Activated T-helper 17 cell treated with anti-CD3 and anti-CD28 coated beads, Interleukin-2, amount 50 U/mL, for 72 hours (primary cell): ENCODE measurements around the gene SLC22A12. TPM values are rescaled to one million over a fixed set of nuclear protein-coding genes. Genes with fewer than 3 reads are reported as not detected.

Experiments used
- ATAC-seq: fragments of 150-1000 bp; cut with Tn5 transposase; replicated peaks from 2 replicates; pipeline ENCODE4 v1.10.0; 2021; ENCODE audit warnings: mild to moderate bottlenecking, moderate library complexity
- H3K27ac Mint-ChIP-seq: one replicate; pipeline ENCODE4 v1.8.0; 2022; ENCODE audit warnings: mixed read lengths
- H3K27me3 Mint-ChIP-seq: one replicate; pipeline ENCODE4 v1.8.0; 2022; ENCODE audit warnings: mixed read lengths
- H3K36me3 Mint-ChIP-seq: one replicate; pipeline ENCODE4 v1.8.0; 2022; ENCODE audit warnings: low read depth, mild to moderate bottlenecking, mixed read lengths
- H3K4me1 Mint-ChIP-seq: one replicate; pipeline ENCODE4 v1.8.0; 2022; ENCODE audit warnings: mixed read lengths
- H3K4me3 Mint-ChIP-seq: one replicate; pipeline ENCODE4 v1.8.0; 2022; ENCODE audit warnings: mild to moderate bottlenecking, mixed read lengths
- H3K9me3 Mint-ChIP-seq: one replicate; pipeline ENCODE4 v1.8.0; 2022; ENCODE audit warnings: mixed read lengths
- total RNA-seq, 2 donors: library from RNA; stranded (reverse); gene quantifications; one replicate each; pipeline ENCODE4 v1.2.3, GENCODE V29; 2022

The SLC22A12 gene
- total RNA-seq, 2 donors from 2014 or later, result not detected

- no peak for ATAC-seq
- no peaks in the 10 kb centered on the region for H3K4me1 Mint-ChIP-seq
- no peak overlapping the region for H3K27ac Mint-ChIP-seq
- no peaks in the 10 kb centered on the region for H3K9me3 Mint-ChIP-seq
- H3K27me3 Mint-ChIP-seq, result peaks cover 8% of the 10 kb centered on the region
- no peaks in the 10 kb centered on the region for H3K36me3 Mint-ChIP-seq
- no peak overlapping the region for H3K4me3 Mint-ChIP-seq
These were observed 11.5 kb downstream of the SLC22A12 start for GRCh38 chr11:64602466-64603070.

- Mint-ChIP-seq H3K4me3 (no peak overlapping the region), H3K27ac (no peak overlapping the region), H3K27me3 (peaks cover 8% of the 10 kb centered on the region), H3K4me1 (no peaks in the 10 kb centered on the region), H3K36me3 (no peaks in the 10 kb centered on the region), H3K9me3 (no peaks in the 10 kb centered on the region)
- ATAC-seq, result no peak
These were observed 12.5 kb downstream of the SLC22A12 start for GRCh38 chr11:64603411-64604110.

GRCh38 chr11:64604458-64605243 is 13.6 kb downstream of the SLC22A12 start:
- no peaks in the 10 kb centered on the region for H3K4me1 Mint-ChIP-seq
- H3K4me3 Mint-ChIP-seq, result no peak overlapping the region
- H3K27me3 Mint-ChIP-seq, result peaks cover 8% of the 10 kb centered on the region
- H3K27ac Mint-ChIP-seq, result no peak overlapping the region
- no peaks in the 10 kb centered on the region for H3K36me3 Mint-ChIP-seq
- H3K9me3 Mint-ChIP-seq, result no peaks in the 10 kb centered on the region
- ATAC-seq, result no peak

- H3K27me3 Mint-ChIP-seq, result peaks cover 8% of the 10 kb centered on the region
These were observed 14.2 kb downstream of the SLC22A12 start for GRCh38 chr11:64605244-64605560.

GRCh38 chr11:64605656-64606585 is 14.9 kb downstream of the SLC22A12 start:
- no peak for ATAC-seq
- Mint-ChIP-seq H3K4me3 (no peak overlapping the region), H3K4me1 (no peaks in the 10 kb centered on the region), H3K36me3 (no peaks in the 10 kb centered on the region), H3K9me3 (no peaks in the 10 kb centered on the region), H3K27me3 (peaks cover 8% of the 10 kb centered on the region), H3K27ac (no peak overlapping the region)

More at GRCh38 chr11:64605244-64605560, 14.2 kb downstream of the SLC22A12 start:
- Mint-ChIP-seq H3K36me3 (no peaks in the 10 kb centered on the region), H3K27ac (no peak overlapping the region), H3K4me3 (no peak overlapping the region), H3K4me1 (no peaks in the 10 kb centered on the region), H3K9me3 (no peaks in the 10 kb centered on the region)
- ATAC-seq, result no peak

GRCh38 chr11:64606796-64607380 is 15.9 kb downstream of the SLC22A12 start:
- Mint-ChIP-seq H3K27me3 (peaks cover 8% of the 10 kb centered on the region), H3K4me3 (no peak overlapping the region), H3K36me3 (no peaks in the 10 kb centered on the region), H3K9me3 (no peaks in the 10 kb centered on the region), H3K27ac (no peak overlapping the region), H3K4me1 (peaks cover 2% of the 10 kb centered on the region)
- no peak for ATAC-seq

GRCh38 chr11:64607381-64607985 is 16.5 kb downstream of the SLC22A12 start:
- no peaks in the 10 kb centered on the region for H3K9me3 Mint-ChIP-seq
- H3K27me3 Mint-ChIP-seq, result peaks cover 8% of the 10 kb centered on the region
- no peak for ATAC-seq
- no peak overlapping the region for H3K27ac Mint-ChIP-seq
- H3K36me3 Mint-ChIP-seq, result no peaks in the 10 kb centered on the region
- peaks cover 7% of the 10 kb centered on the region for H3K4me1 Mint-ChIP-seq
- H3K4me3 Mint-ChIP-seq, result no peak overlapping the region

GRCh38 chr11:64608046-64608445 is 17.0 kb downstream of the SLC22A12 start:
- Mint-ChIP-seq H3K27ac (no peak overlapping the region), H3K36me3 (no peaks in the 10 kb centered on the region), H3K4me1 (peaks cover 8% of the 10 kb centered on the region), H3K27me3 (peaks cover 8% of the 10 kb centered on the region), H3K4me3 (no peak overlapping the region), H3K9me3 (no peaks in the 10 kb centered on the region)
- no peak for ATAC-seq

GRCh38 chr11:64608636-64609035 is 17.6 kb downstream of the SLC22A12 start:
- no peak for ATAC-seq
- Mint-ChIP-seq H3K4me1 (peaks cover 8% of the 10 kb centered on the region), H3K4me3 (no peak overlapping the region)

GRCh38 chr11:64609436-64610047 is 18.5 kb downstream of the SLC22A12 start:
- peaks cover 7% of the 10 kb centered on the region for H3K27me3 Mint-ChIP-seq
- H3K36me3 Mint-ChIP-seq, result no peaks in the 10 kb centered on the region
- no peaks in the 10 kb centered on the region for H3K9me3 Mint-ChIP-seq
- no peak overlapping the region for H3K4me3 Mint-ChIP-seq
- H3K27ac Mint-ChIP-seq, result no peak overlapping the region
- ATAC-seq, result no peak
- H3K4me1 Mint-ChIP-seq, result peaks cover 8% of the 10 kb centered on the region

More at GRCh38 chr11:64608636-64609035, 17.6 kb downstream of the SLC22A12 start:
- no peaks in the 10 kb centered on the region for H3K9me3 Mint-ChIP-seq
- H3K36me3 Mint-ChIP-seq, result no peaks in the 10 kb centered on the region
- no peak overlapping the region for H3K27ac Mint-ChIP-seq
- peaks cover 8% of the 10 kb centered on the region for H3K27me3 Mint-ChIP-seq

GRCh38 chr11:64610596-64610995 is 19.6 kb downstream of the SLC22A12 start:
- no peak overlapping the region for H3K27ac Mint-ChIP-seq
- no peaks in the 10 kb centered on the region for H3K27me3 Mint-ChIP-seq
- H3K36me3 Mint-ChIP-seq, result no peaks in the 10 kb centered on the region
- peaks cover 8% of the 10 kb centered on the region for H3K4me1 Mint-ChIP-seq
- no peaks in the 10 kb centered on the region for H3K9me3 Mint-ChIP-seq
- ATAC-seq, result no peak
- H3K4me3 Mint-ChIP-seq, result no peak overlapping the region

- H3K4me1 Mint-ChIP-seq, result peaks cover 8% of the 10 kb centered on the region
- ATAC-seq, result no peak
- H3K36me3 Mint-ChIP-seq, result no peaks in the 10 kb centered on the region
- no peak overlapping the region for H3K4me3 Mint-ChIP-seq
- no peaks in the 10 kb centered on the region for H3K27me3 Mint-ChIP-seq
- H3K9me3 Mint-ChIP-seq, result no peaks in the 10 kb centered on the region
- no peak overlapping the region for H3K27ac Mint-ChIP-seq
These were observed 20.2 kb downstream of the SLC22A12 start for GRCh38 chr11:64611176-64611575.

GRCh38 chr11:64611869-64612646 is 21.0 kb downstream of the SLC22A12 start:
- H3K9me3 Mint-ChIP-seq, result no peaks in the 10 kb centered on the region
- H3K27ac Mint-ChIP-seq, result no peak overlapping the region
- H3K4me3 Mint-ChIP-seq, result no peak overlapping the region
- H3K36me3 Mint-ChIP-seq, result no peaks in the 10 kb centered on the region
- no peak for ATAC-seq
- no peaks in the 10 kb centered on the region for H3K27me3 Mint-ChIP-seq
- peaks cover 8% of the 10 kb centered on the region for H3K4me1 Mint-ChIP-seq
